HG02938 (cell line): Measurements from ENCODE around the gene SCAMP5.

Experiments
- ATAC-seq: cut with Tn5 transposase; IDR thresholded peaks from one replicate; pipeline ENCODE4 v1.9.1; 2021; ENCODE audit warnings: mild to moderate bottlenecking, moderate library complexity; ENCODE audit not compliant: unreplicated experiment

Gene SCAMP5

GRCh38 chr15:74976159-74976558 is 19.2 kb upstream of the SCAMP5 start:
- ATAC-seq: no peak

GRCh38 chr15:74977599-74977998 is 17.8 kb upstream of the SCAMP5 start:
- no peak for ATAC-seq

GRCh38 chr15:74978077-74978476 is 17.3 kb upstream of the SCAMP5 start:
- no peak for ATAC-seq

GRCh38 chr15:74978503-74978902 is 16.9 kb upstream of the SCAMP5 start:
- no peak for ATAC-seq

GRCh38 chr15:74982183-74982582 is 13.2 kb upstream of the SCAMP5 start:
- ATAC-seq: no peak

GRCh38 chr15:74983725-74984231 is 11.6 kb upstream of the SCAMP5 start:
- peak; percentile 76 for ATAC-seq

GRCh38 chr15:74988007-74988800 is 7.2 kb upstream of the SCAMP5 start:
- no peak for ATAC-seq

GRCh38 chr15:74989527-74989926 is 5.8 kb upstream of the SCAMP5 start:
- no peak for ATAC-seq

GRCh38 chr15:74992619-74993018 is 2.7 kb upstream of the SCAMP5 start:
- ATAC-seq: no peak

GRCh38 chr15:74994236-74994635 is 1.1 kb upstream of the SCAMP5 start:
- ATAC-seq: no peak

- no peak for ATAC-seq
Measured at GRCh38 chr15:74994685-74995084, 678 bp upstream of the SCAMP5 start.

GRCh38 chr15:74995779-74996765 is 709 bp downstream of the SCAMP5 start:
- no peak for ATAC-seq

GRCh38 chr15:74997141-74997540 is 1.8 kb downstream of the SCAMP5 start:
- no peak for ATAC-seq

- ATAC-seq: no peak
Measured at GRCh38 chr15:74997543-74997942, 2.2 kb downstream of the SCAMP5 start.

- no peak for ATAC-seq
Measured at GRCh38 chr15:75001310-75001709, 5.9 kb downstream of the SCAMP5 start.

GRCh38 chr15:75002398-75002797 is 7.0 kb downstream of the SCAMP5 start:
- no peak for ATAC-seq

- no peak for ATAC-seq
Measured at GRCh38 chr15:75007216-75007615, 11.9 kb downstream of the SCAMP5 start.

- no peak for ATAC-seq
Measured at GRCh38 chr15:75008221-75008625, 12.9 kb downstream of the SCAMP5 start.

GRCh38 chr15:75008629-75009326 is 13.4 kb downstream of the SCAMP5 start:
- peak; percentile 78 for ATAC-seq

GRCh38 chr15:75016431-75016830 is 21.1 kb downstream of the SCAMP5 start:
- no peak for ATAC-seq

GRCh38 chr15:75019916-75020315 is 24.6 kb downstream of the SCAMP5 start:
- no peak for ATAC-seq
